Peyer's patch (tissue), 4 donors: ENCODE data around the gene LRRC1. TPM values are rescaled to one million over a fixed set of nuclear protein-coding genes. Genes with fewer than 3 reads are reported as not detected.

Experiments
- DNase-seq, 3 donors: peaks; one replicate each; pipeline ENCODE4 v3.0.0-alpha.2; 2017 to 2019
- H3K27ac ChIP-seq, 4 donors: fragments of 200-600 bp; sonication (generic); one replicate each; pipeline ENCODE4 v1.5.1; 2016 to 2019
- H3K27me3 ChIP-seq, 2 donors: fragments of 200-600 bp; sonication (generic); one replicate each; pipeline ENCODE4 v1.5.1; 2019
- H3K36me3 ChIP-seq, 3 donors: fragments of 200-600 bp; sonication (generic); one replicate each; pipeline ENCODE4 v1.5.1; 2016 to 2019
- H3K4me1 ChIP-seq, 4 donors: fragments of 200-600 bp; sonication (generic); one replicate each; pipeline ENCODE4 v1.5.1; 2016 to 2019
- H3K4me3 ChIP-seq, 4 donors: fragments of 200-600 bp; sonication (generic); 1 replicate in 3 of 4; 2 replicates in 1 of 4; pipeline ENCODE4 v1.5.1; 2016 to 2019; ENCODE audit warnings: mild to moderate bottlenecking in 1 of 4
- H3K9me3 ChIP-seq, 4 donors: fragments of 200-600 bp; sonication (generic); one replicate each; pipeline ENCODE4 v1.5.1; 2016 to 2019; ENCODE audit warnings: mild to moderate bottlenecking in 1 of 4
- POLR2A ChIP-seq, 2 donors: fragments of 450-650 bp; IDR thresholded peaks; one replicate each; pipeline ENCODE4 v1.5.1; 2017; ENCODE audit warnings: antibody characterized with exemption in 2 of 2, mild to moderate bottlenecking in 2 of 2, moderate library complexity in 2 of 2
- total RNA-seq, 4 donors: library from RNA; depleted of rRNA; stranded (reverse); fragments of >200 nt; gene quantifications; one replicate each; pipeline ENCODE4 v1.1.0, GENCODE V29; 2016
- TF ChIP-seq, protein P1 (sequence below), 6 experiments: fragments of 450-650 bp in 4 of 6; fragments of 200-600 bp in 2 of 6; sonication (generic) in 1 of 6; IDR thresholded peaks; one replicate each; pipeline ENCODE4 v1.5.1; 2017 to 2019; ENCODE audit warnings: antibody characterized with exemption in 6 of 6, mild to moderate bottlenecking in 3 of 6, moderate library complexity in 1 of 6

LRRC1 gene
- total RNA-seq, 4 donors from 2014 or later, result 37.1 to 63.6 (median 49.8) TPM

DNA sequence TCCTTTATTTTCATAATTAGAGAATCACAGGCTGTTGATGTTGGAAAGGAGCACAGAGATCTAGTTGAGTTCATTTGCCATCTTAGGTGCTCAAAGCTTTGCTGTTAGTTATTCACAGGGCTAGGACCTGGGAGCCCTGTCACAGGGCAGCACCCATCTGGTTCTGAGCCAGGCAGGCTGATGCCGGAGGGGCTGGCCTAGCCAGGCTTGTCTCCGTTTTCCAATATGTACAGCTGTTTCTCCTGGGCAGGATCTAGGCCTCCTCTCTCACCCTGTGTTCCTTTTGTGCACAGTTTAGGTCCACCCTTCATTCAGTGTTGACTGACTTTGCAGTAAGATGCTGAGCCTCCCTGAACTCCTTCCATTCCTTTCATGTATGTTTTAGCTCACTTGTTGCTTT, 33.4 kb downstream of the LRRC1 start:
- Histone ChIP-seq H3K4me1 (peaks cover 0 to 60% (median 2%) of the 10 kb centered on the region in 4 donors), H3K27me3 (no peaks in the 10 kb centered on the region), H3K9me3 (no peaks in the 10 kb centered on the region), H3K27ac (peak overlapping the region in 3 of 4 donors; percentile 27 to 79 (median 57)), H3K36me3 (no peaks in the 10 kb centered on the region), H3K4me3 (no peak overlapping the region)
- no peak for TF ChIP-seq POLR2A (IDR thresholded peaks at IDR 0.05)
- TF ChIP-seq, protein P1, sequence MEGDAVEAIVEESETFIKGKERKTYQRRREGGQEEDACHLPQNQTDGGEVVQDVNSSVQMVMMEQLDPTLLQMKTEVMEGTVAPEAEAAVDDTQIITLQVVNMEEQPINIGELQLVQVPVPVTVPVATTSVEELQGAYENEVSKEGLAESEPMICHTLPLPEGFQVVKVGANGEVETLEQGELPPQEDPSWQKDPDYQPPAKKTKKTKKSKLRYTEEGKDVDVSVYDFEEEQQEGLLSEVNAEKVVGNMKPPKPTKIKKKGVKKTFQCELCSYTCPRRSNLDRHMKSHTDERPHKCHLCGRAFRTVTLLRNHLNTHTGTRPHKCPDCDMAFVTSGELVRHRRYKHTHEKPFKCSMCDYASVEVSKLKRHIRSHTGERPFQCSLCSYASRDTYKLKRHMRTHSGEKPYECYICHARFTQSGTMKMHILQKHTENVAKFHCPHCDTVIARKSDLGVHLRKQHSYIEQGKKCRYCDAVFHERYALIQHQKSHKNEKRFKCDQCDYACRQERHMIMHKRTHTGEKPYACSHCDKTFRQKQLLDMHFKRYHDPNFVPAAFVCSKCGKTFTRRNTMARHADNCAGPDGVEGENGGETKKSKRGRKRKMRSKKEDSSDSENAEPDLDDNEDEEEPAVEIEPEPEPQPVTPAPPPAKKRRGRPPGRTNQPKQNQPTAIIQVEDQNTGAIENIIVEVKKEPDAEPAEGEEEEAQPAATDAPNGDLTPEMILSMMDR (IDR thresholded peaks at IDR 0.05), result no peak
- no peak for DNase-seq

DNA sequence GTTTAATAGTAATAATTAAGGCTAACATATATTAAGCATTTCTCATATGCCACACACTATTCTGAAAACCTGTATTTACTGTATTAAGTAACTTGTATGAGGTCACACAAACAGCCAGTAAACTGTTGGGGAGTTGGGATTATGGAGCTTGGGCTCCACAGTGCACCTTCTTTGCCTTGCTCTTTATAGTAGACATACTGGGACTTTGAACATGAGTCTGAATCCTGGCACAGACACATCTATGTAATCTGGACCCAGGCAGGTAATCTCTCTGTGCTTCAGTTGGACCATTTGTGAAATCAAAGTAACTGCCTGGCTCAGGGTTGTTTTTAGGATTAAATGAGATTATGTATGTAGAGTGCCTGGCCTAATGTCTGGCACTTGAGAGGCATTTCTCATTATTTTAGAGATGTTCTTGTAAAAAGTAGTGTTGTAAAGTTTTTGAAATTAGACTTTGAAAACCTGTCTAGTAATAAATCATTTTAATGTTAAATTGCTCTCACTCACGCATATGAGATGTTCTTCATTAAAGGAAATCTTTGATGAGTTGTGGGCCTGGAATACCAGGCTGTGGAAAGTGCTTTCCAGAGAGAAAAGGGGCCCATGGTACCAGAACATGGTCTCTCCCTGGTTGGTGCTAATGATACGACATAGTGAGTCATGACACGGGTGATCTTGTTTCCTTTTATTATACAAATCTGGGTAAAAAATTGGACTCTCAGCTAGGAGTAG, 34.3 kb downstream of the LRRC1 start:
- no peak for TF ChIP-seq POLR2A (IDR thresholded peaks at IDR 0.05)
- TF ChIP-seq, protein P1 (IDR thresholded peaks at IDR 0.05), result no peak
- no peaks in the 10 kb centered on the region for H3K27me3 ChIP-seq
- peak in 1 of 3 donors; percentile 58 for DNase-seq
- no peaks in the 10 kb centered on the region for H3K36me3 ChIP-seq
- no peaks in the 10 kb centered on the region for H3K9me3 ChIP-seq
- peaks cover 0 to 60% (median 2%) of the 10 kb centered on the region in 4 donors for H3K4me1 ChIP-seq
- peak overlapping the region in 3 of 4 donors; percentile 27 to 79 (median 57) for H3K27ac ChIP-seq
- no peak overlapping the region for H3K4me3 ChIP-seq

DNA sequence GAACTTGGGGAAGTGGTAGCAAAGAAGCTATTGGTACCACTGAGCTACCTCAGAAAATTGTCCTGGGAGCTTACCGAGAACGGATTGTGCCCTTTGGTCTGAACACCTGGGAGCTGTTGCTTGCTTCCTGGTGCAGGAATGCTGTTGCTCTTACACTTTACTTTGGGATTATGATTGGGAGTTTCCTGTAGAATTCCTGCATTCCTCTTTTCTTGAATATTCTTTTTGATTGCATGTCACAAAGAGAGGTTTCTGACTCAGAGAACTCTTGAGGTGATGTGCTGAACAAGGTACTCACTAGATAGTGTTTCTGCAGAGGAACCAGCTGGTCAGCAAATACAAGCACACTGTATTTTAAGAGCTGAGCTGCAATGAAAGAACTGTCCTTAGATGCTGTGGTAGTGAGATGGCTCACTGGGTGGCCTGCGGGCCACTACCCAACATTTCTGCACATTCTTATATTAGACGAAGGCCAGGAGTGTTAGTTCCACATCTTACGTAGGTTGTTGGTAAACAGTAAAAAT, 35.0 kb downstream of the LRRC1 start:
- Histone ChIP-seq H3K27ac (peak overlapping the region in 2 of 4 donors; percentile 57 to 79), H3K27me3 (no peaks in the 10 kb centered on the region), H3K4me3 (no peak overlapping the region), H3K36me3 (no peaks in the 10 kb centered on the region), H3K9me3 (no peaks in the 10 kb centered on the region), H3K4me1 (peaks cover 0 to 60% (median 2%) of the 10 kb centered on the region in 4 donors)
- peak in 1 of 3 donors; percentile 67 for DNase-seq
- no peak for TF ChIP-seq POLR2A (IDR thresholded peaks at IDR 0.05)
- TF ChIP-seq, protein P1 (IDR thresholded peaks at IDR 0.05), result no peak

DNA sequence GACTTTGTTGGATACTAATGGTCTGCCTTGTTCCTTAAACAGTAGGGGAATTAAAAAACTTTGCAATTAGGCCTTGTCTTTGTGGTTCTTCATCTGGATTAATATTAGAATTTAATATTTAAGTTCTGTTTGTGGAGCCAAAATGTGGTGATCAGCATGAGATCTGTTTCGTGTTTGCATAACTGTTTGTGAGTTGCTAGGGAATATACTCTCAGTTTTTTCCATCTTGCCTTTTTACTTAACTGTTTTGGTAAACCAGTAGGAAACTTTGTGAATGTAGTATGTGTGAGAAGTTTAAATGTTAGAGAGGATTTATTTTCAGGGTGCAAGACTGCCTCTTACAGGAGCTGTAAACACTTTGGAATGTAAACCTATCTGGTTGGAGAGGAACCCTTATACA, 35.6 kb downstream of the LRRC1 start:
- H3K9me3 ChIP-seq, result no peaks in the 10 kb centered on the region
- H3K36me3 ChIP-seq, result no peaks in the 10 kb centered on the region
- TF ChIP-seq, protein P1 (IDR thresholded peaks at IDR 0.05), result no peak
- no peak for TF ChIP-seq POLR2A (IDR thresholded peaks at IDR 0.05)
- no peaks in the 10 kb centered on the region for H3K27me3 ChIP-seq
- H3K27ac ChIP-seq, result peak overlapping the region in 2 of 4 donors; percentile 7 to 57
- no peak for DNase-seq
- peaks cover 0 to 60% (median 2%) of the 10 kb centered on the region in 4 donors for H3K4me1 ChIP-seq
- no peak overlapping the region for H3K4me3 ChIP-seq

DNA sequence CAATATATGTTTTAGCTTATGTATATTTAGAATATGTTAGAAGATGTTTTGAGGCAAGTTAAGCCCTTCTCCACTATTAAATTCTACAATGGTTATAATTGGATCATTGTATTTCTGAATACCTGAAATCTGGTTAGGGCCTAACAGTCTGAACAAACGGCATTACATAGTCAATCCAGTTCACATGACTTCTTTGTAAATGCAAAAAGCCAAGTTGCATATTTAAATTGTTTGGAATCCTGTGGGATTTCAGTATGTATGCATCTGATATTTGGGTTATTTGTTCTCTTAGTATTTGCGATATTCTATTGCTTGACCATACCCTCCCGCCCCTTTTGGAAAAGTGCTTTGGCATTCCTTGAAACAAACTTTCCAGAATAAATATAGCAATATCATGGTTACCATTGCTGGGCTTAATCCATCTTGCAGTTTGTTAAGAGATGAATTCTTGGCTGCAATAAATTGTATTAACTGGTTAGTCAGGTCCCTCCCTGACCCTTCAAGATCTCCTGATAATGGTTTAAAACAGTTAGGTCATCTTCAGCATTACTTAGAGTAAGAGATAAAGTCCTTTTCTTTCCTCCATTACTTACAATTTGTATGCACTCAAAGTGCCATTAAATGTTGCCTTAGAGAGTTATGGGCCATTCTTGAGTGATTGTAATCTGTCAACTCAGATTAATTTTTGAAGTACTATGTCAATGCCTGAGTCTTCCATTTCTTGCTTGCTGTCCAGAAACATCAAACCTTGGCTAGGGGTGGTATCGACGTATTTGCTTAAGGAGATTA, 36.5 kb downstream of the LRRC1 start:
- Histone ChIP-seq H3K4me1 (peaks cover 0 to 55% (median 2%) of the 10 kb centered on the region in 4 donors), H3K36me3 (no peaks in the 10 kb centered on the region), H3K9me3 (no peaks in the 10 kb centered on the region), H3K27ac (peak overlapping the region in 2 of 4 donors; percentile 22 to 57), H3K4me3 (no peak overlapping the region), H3K27me3 (no peaks in the 10 kb centered on the region)
- TF ChIP-seq, protein P1 (IDR thresholded peaks at IDR 0.05), result no peak
- TF ChIP-seq POLR2A (IDR thresholded peaks at IDR 0.05), result no peak
- no peak for DNase-seq
